Neural cell (in vitro differentiated cells): Measurements from ENCODE around the gene ELMOD1. TPM values are rescaled to one million over a fixed set of nuclear protein-coding genes. Genes with fewer than 3 reads are reported as not detected.

Experiments used
- H2AFZ ChIP-seq: fragments of 200-600, 300-800 bp; sonication (generic), shearing (Covaris generic); 2 replicates; pipeline ENCODE4 v1.6.0; 2014; ENCODE audit warnings: low read depth, mild to moderate bottlenecking, antibody characterized with exemption, low read length, moderate library complexity
- H3F3A ChIP-seq: fragments of 200-600 bp; shearing (Covaris generic); 2 replicates; pipeline ENCODE4 v1.6.1; 2016; ENCODE audit warnings: mild to moderate bottlenecking, moderate library complexity, mixed read lengths, antibody characterized with exemption, low read length; ENCODE audit not compliant: insufficient read depth, poor library complexity, severe bottlenecking
- H3K27ac ChIP-seq: fragments of 200-600, 300-800 bp; sonication (generic), shearing (Covaris generic); 2 replicates; pipeline ENCODE4 v1.5.1; 2014; ENCODE audit warnings: mild to moderate bottlenecking, low read length, moderate library complexity
- H3K27me3 ChIP-seq: fragments of 300-800, 200-600 bp; sonication (generic), shearing (Covaris generic); 2 replicates; pipeline ENCODE4 v1.6.0; 2014; ENCODE audit warnings: mild to moderate bottlenecking, low read depth, low read length, moderate library complexity; ENCODE audit not compliant: insufficient read depth
- H3K36me3 ChIP-seq: fragments of 300-800, 200-600 bp; sonication (generic), shearing (Covaris generic); 2 replicates; pipeline ENCODE4 v1.5.1; 2014; ENCODE audit warnings: mild to moderate bottlenecking, antibody characterized with exemption, low read length, moderate library complexity; ENCODE audit not compliant: insufficient read depth
- H3K4me2 ChIP-seq: fragments of 300-800, 200-600 bp; sonication (generic), shearing (Covaris generic); 2 replicates; pipeline ENCODE4 v1.6.0; 2014; ENCODE audit warnings: mild to moderate bottlenecking, low read length
- H3K4me3 ChIP-seq: fragments of 300-800, 200-600 bp; sonication (generic), shearing (Covaris generic); 2 replicates; pipeline ENCODE4 v1.5.1; 2014; ENCODE audit warnings: mild to moderate bottlenecking, low read length, moderate library complexity
- H3K79me2 ChIP-seq: fragments of 200-600 bp; shearing (Covaris generic); replicated peaks from 2 replicates; pipeline ENCODE4 v1.6.0; 2014; ENCODE audit warnings: mild to moderate bottlenecking, low read length, moderate library complexity; ENCODE audit not compliant: insufficient read depth
- H3K9ac ChIP-seq: fragments of 300-800, 200-600 bp; sonication (generic), shearing (Covaris generic); 2 replicates; pipeline ENCODE4 v1.6.1; 2016; ENCODE audit warnings: mild to moderate bottlenecking, low read length, mixed read lengths
- H3K9me2 ChIP-seq: fragments of 200-600 bp; shearing (Covaris generic); 2 replicates; pipeline ENCODE4 v1.6.1; 2016; ENCODE audit warnings: mild to moderate bottlenecking, low read length, mixed read lengths; ENCODE audit not compliant: insufficient read depth
- H3K9me3 ChIP-seq: fragments of 200-600, 300-800 bp; sonication (generic), shearing (Covaris generic); 2 replicates; pipeline ENCODE4 v1.6.1; 2016; ENCODE audit warnings: mild to moderate bottlenecking, mixed run types, low read length, moderate library complexity, mixed read lengths
- H4K20me1 ChIP-seq: fragments of 200-600 bp; shearing (Covaris generic); 2 replicates; pipeline ENCODE4 v1.6.1; 2016; ENCODE audit warnings: mild to moderate bottlenecking, mixed run types; ENCODE audit not compliant: insufficient read depth
- EP300 ChIP-seq: fragments of 450-650 bp; conservative IDR thresholded peaks from 2 replicates; pipeline ENCODE4 v1.6.1; 2014; ENCODE audit warnings: antibody characterized with exemption, mild to moderate bottlenecking, moderate library complexity; ENCODE audit not compliant: poor library complexity, severe bottlenecking
- EZH2 ChIP-seq: fragments of 200-600, 300-800 bp; shearing (Covaris generic), sonication (generic); IDR thresholded peaks from 2 replicates; pipeline ENCODE4 v1.6.1; 2014; ENCODE audit warnings: antibody characterized with exemption, low read length, borderline replicate concordance, mild to moderate bottlenecking; ENCODE audit not compliant: insufficient read depth, poor library complexity, severe bottlenecking
- MXI1 ChIP-seq: fragments of 450-650 bp; conservative IDR thresholded peaks from 2 replicates; pipeline ENCODE4 v1.6.1; 2014; ENCODE audit warnings: antibody characterized with exemption, mild to moderate bottlenecking; ENCODE audit not compliant: poor library complexity, severe bottlenecking
- POLR2AphosphoS5 ChIP-seq: IDR thresholded peaks from 2 replicates; pipeline ENCODE4 v1.6.1; 2012
- RAD21 ChIP-seq: fragments of 450-650 bp; conservative IDR thresholded peaks from 2 replicates; pipeline ENCODE4 v1.6.1; 2014; ENCODE audit warnings: antibody characterized with exemption, mild to moderate bottlenecking, moderate library complexity
- SMC3 ChIP-seq: fragments of 450-650 bp; conservative IDR thresholded peaks from 2 replicates; pipeline ENCODE4 v1.6.1; 2014; ENCODE audit warnings: antibody characterized with exemption, mild to moderate bottlenecking, moderate library complexity; ENCODE audit not compliant: poor library complexity
- TAF1 ChIP-seq: IDR thresholded peaks from 2 replicates; pipeline ENCODE4 v1.6.1; 2012; ENCODE audit warnings: low read depth
- polyA plus RNA-seq: library from polyadenylated mRNA; depleted of rRNA; stranded (reverse); fragments of >200 nt; gene quantifications from 2 replicates; pipeline ENCODE4 v1.2.3, GENCODE V29; 2014
- TF ChIP-seq, protein P1 (sequence below): IDR thresholded peaks from 2 replicates; pipeline ENCODE4 v1.6.1; 2012; ENCODE audit warnings: borderline replicate concordance
- TF ChIP-seq, protein P2 (sequence below): fragments of 450-650 bp; IDR thresholded peaks from 2 replicates; pipeline ENCODE4 v1.5.1; 2014; ENCODE audit warnings: antibody characterized with exemption, mild to moderate bottlenecking, moderate library complexity; ENCODE audit not compliant: poor library complexity, severe bottlenecking

The ELMOD1 gene
- polyA plus RNA-seq, 1 donor from 2014 or later = 12.5 TPM

DNA sequence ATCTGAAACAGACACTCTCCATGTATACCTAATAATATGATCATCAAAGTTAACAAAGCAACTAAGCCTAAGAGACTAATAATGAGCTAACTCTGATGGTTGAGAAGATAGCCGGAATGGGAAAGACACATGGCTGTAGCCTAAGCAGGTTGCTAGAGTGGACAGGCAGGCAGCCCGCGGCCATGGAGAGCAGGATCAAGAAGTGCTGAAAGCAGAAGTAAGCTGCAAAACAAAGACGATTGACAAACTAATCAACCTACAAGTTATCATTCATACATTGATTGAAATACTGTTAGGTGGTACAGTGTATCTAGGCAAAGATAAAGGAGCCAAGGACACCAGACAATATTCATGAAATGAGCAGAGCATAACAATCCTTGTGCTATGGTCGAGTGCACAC lies 91.6 kb downstream of the ELMOD1 start:
- no peak overlapping the region for H3K4me2 ChIP-seq
- H3K79me2 ChIP-seq = no peaks in the 10 kb centered on the region
- no peak overlapping the region for H3K27ac ChIP-seq
- TF ChIP-seq, protein P1, sequence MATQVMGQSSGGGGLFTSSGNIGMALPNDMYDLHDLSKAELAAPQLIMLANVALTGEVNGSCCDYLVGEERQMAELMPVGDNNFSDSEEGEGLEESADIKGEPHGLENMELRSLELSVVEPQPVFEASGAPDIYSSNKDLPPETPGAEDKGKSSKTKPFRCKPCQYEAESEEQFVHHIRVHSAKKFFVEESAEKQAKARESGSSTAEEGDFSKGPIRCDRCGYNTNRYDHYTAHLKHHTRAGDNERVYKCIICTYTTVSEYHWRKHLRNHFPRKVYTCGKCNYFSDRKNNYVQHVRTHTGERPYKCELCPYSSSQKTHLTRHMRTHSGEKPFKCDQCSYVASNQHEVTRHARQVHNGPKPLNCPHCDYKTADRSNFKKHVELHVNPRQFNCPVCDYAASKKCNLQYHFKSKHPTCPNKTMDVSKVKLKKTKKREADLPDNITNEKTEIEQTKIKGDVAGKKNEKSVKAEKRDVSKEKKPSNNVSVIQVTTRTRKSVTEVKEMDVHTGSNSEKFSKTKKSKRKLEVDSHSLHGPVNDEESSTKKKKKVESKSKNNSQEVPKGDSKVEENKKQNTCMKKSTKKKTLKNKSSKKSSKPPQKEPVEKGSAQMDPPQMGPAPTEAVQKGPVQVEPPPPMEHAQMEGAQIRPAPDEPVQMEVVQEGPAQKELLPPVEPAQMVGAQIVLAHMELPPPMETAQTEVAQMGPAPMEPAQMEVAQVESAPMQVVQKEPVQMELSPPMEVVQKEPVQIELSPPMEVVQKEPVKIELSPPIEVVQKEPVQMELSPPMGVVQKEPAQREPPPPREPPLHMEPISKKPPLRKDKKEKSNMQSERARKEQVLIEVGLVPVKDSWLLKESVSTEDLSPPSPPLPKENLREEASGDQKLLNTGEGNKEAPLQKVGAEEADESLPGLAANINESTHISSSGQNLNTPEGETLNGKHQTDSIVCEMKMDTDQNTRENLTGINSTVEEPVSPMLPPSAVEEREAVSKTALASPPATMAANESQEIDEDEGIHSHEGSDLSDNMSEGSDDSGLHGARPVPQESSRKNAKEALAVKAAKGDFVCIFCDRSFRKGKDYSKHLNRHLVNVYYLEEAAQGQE = no peak
- TF ChIP-seq RAD21 (no peak), EZH2 (no peak)
- no peak overlapping the region for H2AFZ ChIP-seq
- H3K9ac ChIP-seq = no peak overlapping the region
- H3K9me3 ChIP-seq = no peaks in the 10 kb centered on the region
- H3K4me3 ChIP-seq = no peak overlapping the region
- H3K27me3 ChIP-seq = no peaks in the 10 kb centered on the region
- no peaks in the 10 kb centered on the region for H3F3A ChIP-seq
- H3K9me2 ChIP-seq = no peaks in the 10 kb centered on the region
- H4K20me1 ChIP-seq = no peaks in the 10 kb centered on the region
- H3K36me3 ChIP-seq = no peaks in the 10 kb centered on the region

DNA sequence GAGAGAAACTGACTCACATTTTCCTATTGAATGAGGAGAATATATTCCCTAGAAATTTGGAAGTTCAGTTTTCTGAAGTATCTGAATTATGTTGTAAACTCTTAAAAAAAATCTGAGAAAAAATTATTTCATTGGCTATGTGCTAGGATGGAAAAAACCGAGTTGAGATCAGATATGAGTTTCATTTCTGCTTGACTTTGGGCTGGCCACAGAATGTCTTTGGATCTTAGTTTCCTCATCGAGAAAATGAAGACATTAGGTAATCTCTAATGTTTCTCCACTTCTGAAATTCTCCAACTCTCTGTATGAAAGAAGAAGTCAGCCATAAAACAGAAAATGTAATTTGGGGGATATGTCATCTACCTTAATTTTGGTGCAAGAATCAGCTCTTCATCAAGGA lies 92.1 kb downstream of the ELMOD1 start:
- TF ChIP-seq, protein P2, sequence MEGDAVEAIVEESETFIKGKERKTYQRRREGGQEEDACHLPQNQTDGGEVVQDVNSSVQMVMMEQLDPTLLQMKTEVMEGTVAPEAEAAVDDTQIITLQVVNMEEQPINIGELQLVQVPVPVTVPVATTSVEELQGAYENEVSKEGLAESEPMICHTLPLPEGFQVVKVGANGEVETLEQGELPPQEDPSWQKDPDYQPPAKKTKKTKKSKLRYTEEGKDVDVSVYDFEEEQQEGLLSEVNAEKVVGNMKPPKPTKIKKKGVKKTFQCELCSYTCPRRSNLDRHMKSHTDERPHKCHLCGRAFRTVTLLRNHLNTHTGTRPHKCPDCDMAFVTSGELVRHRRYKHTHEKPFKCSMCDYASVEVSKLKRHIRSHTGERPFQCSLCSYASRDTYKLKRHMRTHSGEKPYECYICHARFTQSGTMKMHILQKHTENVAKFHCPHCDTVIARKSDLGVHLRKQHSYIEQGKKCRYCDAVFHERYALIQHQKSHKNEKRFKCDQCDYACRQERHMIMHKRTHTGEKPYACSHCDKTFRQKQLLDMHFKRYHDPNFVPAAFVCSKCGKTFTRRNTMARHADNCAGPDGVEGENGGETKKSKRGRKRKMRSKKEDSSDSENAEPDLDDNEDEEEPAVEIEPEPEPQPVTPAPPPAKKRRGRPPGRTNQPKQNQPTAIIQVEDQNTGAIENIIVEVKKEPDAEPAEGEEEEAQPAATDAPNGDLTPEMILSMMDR = no peak
- TF ChIP-seq SMC3 (no peak), TAF1 (no peak), EZH2 (no peak), EP300 (no peak), RAD21 (no peak), MXI1 (no peak), POLR2AphosphoS5 (no peak)
- TF ChIP-seq, protein P1 = no peak

More for the DNA sequence above, 92.1 kb downstream of the ELMOD1 start:
- no peaks in the 10 kb centered on the region for H3K36me3 ChIP-seq
- no peak overlapping the region for H3K27ac ChIP-seq
- H2AFZ ChIP-seq = no peak overlapping the region
- no peak overlapping the region for H3K9ac ChIP-seq
- H3K27me3 ChIP-seq = no peaks in the 10 kb centered on the region
- H4K20me1 ChIP-seq = no peaks in the 10 kb centered on the region
- H3F3A ChIP-seq = no peaks in the 10 kb centered on the region
- H3K4me3 ChIP-seq = no peak overlapping the region
- no peak overlapping the region for H3K4me2 ChIP-seq
- no peaks in the 10 kb centered on the region for H3K9me2 ChIP-seq
- H3K79me2 ChIP-seq = no peaks in the 10 kb centered on the region
- H3K9me3 ChIP-seq = no peaks in the 10 kb centered on the region
